Liver (tissue), 2 donors: ENCODE data around the gene RBMS3.

ENCODE experiments used
- YY1 ChIP-seq: IDR thresholded peaks from 2 replicates; pipeline ENCODE4 v1.6.1; 2016; ENCODE audit warnings: antibody characterized with exemption, mild to moderate bottlenecking
- TF ChIP-seq, protein P1 (sequence below): fragments of 150-350 bp; IDR thresholded peaks from 2 replicates; pipeline ENCODE4 v1.5.1; 2017; ENCODE audit warnings: improper control_type of control experiment, low read depth, low read length; ENCODE audit not compliant: missing input control
- donor health status: healthy.

DNA sequence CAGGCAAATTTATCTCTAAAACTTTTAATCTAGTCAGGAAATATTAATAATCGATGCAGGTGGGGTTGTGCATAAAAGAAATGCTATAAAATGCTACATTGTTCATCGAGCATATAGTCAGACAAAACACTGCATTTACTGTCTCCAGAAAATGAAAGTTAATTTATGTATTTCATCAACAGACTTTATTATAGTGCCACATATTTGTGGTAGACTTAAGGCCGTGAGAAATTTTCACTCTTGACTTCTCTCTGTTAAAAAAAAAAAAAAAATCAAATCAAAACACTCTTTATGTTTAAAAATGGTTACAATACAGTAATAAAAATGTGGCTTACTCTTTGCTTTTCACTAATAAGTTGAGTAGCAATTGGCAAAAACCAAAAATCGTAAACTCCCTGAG is 67.4 kb downstream of the RBMS3 start:
- TF ChIP-seq, protein P1, sequence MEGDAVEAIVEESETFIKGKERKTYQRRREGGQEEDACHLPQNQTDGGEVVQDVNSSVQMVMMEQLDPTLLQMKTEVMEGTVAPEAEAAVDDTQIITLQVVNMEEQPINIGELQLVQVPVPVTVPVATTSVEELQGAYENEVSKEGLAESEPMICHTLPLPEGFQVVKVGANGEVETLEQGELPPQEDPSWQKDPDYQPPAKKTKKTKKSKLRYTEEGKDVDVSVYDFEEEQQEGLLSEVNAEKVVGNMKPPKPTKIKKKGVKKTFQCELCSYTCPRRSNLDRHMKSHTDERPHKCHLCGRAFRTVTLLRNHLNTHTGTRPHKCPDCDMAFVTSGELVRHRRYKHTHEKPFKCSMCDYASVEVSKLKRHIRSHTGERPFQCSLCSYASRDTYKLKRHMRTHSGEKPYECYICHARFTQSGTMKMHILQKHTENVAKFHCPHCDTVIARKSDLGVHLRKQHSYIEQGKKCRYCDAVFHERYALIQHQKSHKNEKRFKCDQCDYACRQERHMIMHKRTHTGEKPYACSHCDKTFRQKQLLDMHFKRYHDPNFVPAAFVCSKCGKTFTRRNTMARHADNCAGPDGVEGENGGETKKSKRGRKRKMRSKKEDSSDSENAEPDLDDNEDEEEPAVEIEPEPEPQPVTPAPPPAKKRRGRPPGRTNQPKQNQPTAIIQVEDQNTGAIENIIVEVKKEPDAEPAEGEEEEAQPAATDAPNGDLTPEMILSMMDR: no peak
- TF ChIP-seq YY1: no peak
